Neural progenitor cell (in vitro differentiated cells): ENCODE results near the gene SLC6A17.

Source experiments
- CTCF ChIP-seq: fragments of 200-600 bp; sonication (generic); IDR thresholded peaks from 2 replicates; pipeline ENCODE4 v1.5.1; 2017; ENCODE audit warnings: antibody characterized with exemption, mild to moderate bottlenecking
- EZH2 ChIP-seq: fragments of 200-600 bp; sonication (generic); IDR thresholded peaks from 2 replicates; pipeline ENCODE4 v1.6.1; 2017; ENCODE audit warnings: antibody characterized with exemption, mild to moderate bottlenecking, moderate library complexity
- EZH2phosphoT487 ChIP-seq: fragments of 200-600 bp; sonication (generic); IDR thresholded peaks from 2 replicates; pipeline ENCODE4 v1.6.1; 2017; ENCODE audit warnings: antibody characterized with exemption

- TF ChIP-seq CTCF (no peak), EZH2phosphoT487 (no peak), EZH2 (no peak)
Measured at GRCh38 chr1:110172001-110172400, 21.7 kb downstream of the SLC6A17 start.
